Thyroid gland (tissue), 4 donors: ENCODE measurements around the gene PRSS21.

Source experiments
- CTCF ChIP-seq, 6 experiments: fragments of 200-600 bp in 3 of 6; fragments of 450-650 bp in 3 of 6; sonication (generic) in 3 of 6; IDR thresholded peaks; one replicate each; pipeline ENCODE4 v1.5.1; 2016 to 2019; ENCODE audit warnings: antibody characterized with exemption in 6 of 6, mild to moderate bottlenecking in 2 of 6, inconsistent platforms in 1 of 6, moderate library complexity in 1 of 6
- POLR2A ChIP-seq, 2 donors: fragments of 450-650 bp; IDR thresholded peaks; one replicate each; pipeline ENCODE4 v1.6.1; 2017; ENCODE audit warnings: antibody characterized with exemption in 2 of 2, mild to moderate bottlenecking in 2 of 2, moderate library complexity in 1 of 2

GRCh38 chr16:2804728-2805127, 12.3 kb upstream of the PRSS21 start:
- TF ChIP-seq POLR2A (IDR thresholded peaks at IDR 0.05) (no peak), CTCF (IDR thresholded peaks at IDR 0.05) (no peak)
